Right cardiac atrium (tissue), 5 donors: ENCODE results near the gene MICB. TPM values are rescaled to one million over a fixed set of nuclear protein-coding genes. Genes with fewer than 3 reads are reported as not detected.
"Not testable (repeated sequence)": the region's sequence is repeated elsewhere in the genome, so short reads cannot be mapped to it uniquely, and the experiment has no call there.

Experiments
- ATAC-seq, 2 donors: fragments of 200-7000 bp; cut with Tn5 transposase; one replicate each; pipeline versions ENCODE4 v1.8.0 to v1.9.1; 2020; ENCODE audit warnings: moderate library complexity in 2 of 2, mild to moderate bottlenecking in 1 of 2
- DNase-seq, 3 donors: peaks; one replicate each; pipeline ENCODE4 v3.0.0-alpha.2; 2020
- H3K27ac ChIP-seq: one replicate; pipeline ENCODE4 v1.5.1; 2013; ENCODE audit warnings: mild to moderate bottlenecking, low read length, control low read depth, moderate library complexity
- H3K27me3 ChIP-seq: one replicate; pipeline ENCODE4 v1.6.1; 2013; ENCODE audit not compliant: control insufficient read depth, insufficient read depth
- H3K4me1 ChIP-seq: one replicate; pipeline ENCODE4 v1.6.1; 2013; ENCODE audit warnings: low read length; ENCODE audit not compliant: control insufficient read depth, insufficient read depth
- H3K4me3 ChIP-seq: one replicate; pipeline ENCODE4 v1.5.1; 2013; ENCODE audit warnings: low read length, control low read depth
- H3K9me3 ChIP-seq: one replicate; pipeline ENCODE4 v1.6.1; 2013; ENCODE audit warnings: low read length; ENCODE audit not compliant: control insufficient read depth
- WGBS: extraction: QIAGEN DNeasy Blood & Tissue Kit; methylation state at CpG from one replicate; pipeline ENCODE4 v1.1.7; 2013; 5-methylcytosine and 5-hydroxymethylcytosine counted together
- intact Hi-C, 4 donors: fragments of 100-400 bp; cut with DNase I; formaldehyde crosslinking; loops; one replicate each; pipeline versions ENCODE4 v1.11.0 to v1.14.0; 2022 to 2023
- long read RNA-seq, 4 donors: library from polyadenylated mRNA; unstranded; transcript quantifications; one replicate each; pipeline ENCODE4 v2.0.0, GENCODE V29; 2020 to 2021
- polyA plus RNA-seq: library from polyadenylated mRNA; stranded (reverse); fragments of 200-250 nt; gene quantifications from one replicate; pipeline ENCODE4 v1.2.3, GENCODE V29; 2013
- total RNA-seq, 4 donors: library from RNA; stranded (reverse); fragmentation: NEBNext Ultra II Directional; extraction: Animal tissue kit (Norgen Biotek cat#: 25700); gene quantifications; one replicate each; pipeline ENCODE4 v1.2.1, GENCODE V29; 2021
- donor health status: healthy with polysubstance abuse.
- donor health status: DM: no; HTN: yes; CAD: no.
- donor health status: DM: no; HTN: no; CAD: no.
- donor health status: DM: no; HTN: yes; CAD: no; lungs with severe emphysema.
- donor health status: DM: yes; HTN: yes; CAD: no.

Gene MICB
- 1 to 10 TPM; 1.6 to 1.8 (median 1.6) TPM for total RNA-seq
- 1.2 TPM for polyA plus RNA-seq
- long read RNA-seq, donor 1, partial matches to known transcripts, result 0 of 1 reads
- long read RNA-seq, donor 1, other reads (novel, unspliced or antisense), result 0 of 1 reads
- long read RNA-seq, donor 2, result 0 reads
- long read RNA-seq, donor 3, partial matches to known transcripts, result 1 of 4 reads
- long read RNA-seq, donor 3, other reads (novel, unspliced or antisense), result 0 of 4 reads
- long read RNA-seq, donor 4, result 0 reads

DNA sequence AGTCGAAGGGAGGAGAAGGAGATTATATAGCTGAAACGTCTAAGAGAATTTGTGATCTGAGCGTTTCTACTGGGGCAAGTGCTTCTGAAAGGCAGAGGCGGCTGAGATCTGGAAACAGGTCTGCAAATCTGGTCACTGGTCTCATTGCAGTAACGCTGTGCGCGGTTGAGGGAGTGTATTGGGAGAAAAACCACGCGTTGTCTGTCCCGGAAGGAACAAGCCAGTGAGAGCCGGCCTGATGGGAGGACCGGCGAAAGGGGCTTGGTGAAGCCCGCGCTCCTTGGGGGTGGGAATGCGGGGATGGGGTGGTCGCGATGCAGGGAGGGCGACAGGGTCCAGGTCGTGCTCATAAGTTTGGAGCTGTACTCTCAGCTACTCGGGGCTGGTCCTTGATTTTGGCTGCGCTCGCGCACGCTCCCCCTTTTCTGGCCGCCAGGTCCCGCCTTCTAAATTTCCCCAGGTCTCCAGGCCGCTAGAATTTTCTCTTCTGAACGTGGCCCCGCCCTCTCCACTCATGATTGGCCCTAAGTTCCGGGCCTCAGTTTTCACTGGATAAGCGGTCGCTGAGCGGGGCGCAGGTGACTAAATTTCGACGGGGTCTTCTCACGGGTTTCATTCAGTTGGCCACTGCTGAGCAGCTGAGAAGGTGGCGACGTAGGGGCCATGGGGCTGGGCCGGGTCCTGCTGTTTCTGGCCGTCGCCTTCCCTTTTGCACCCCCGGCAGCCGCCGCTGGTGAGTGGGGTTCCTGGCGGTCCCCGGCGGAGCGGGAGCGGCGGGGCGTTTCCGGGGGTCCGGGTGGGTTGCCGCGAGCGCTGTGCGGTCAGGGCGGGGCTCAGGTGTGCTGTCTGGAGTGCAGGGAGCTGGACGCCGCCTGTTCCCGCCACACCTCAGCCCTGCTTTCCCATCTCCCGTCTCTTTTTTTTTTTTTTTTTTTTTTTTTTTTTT, at the start of gene MICB:
MICB (plus strand) TSS at position 615 of the 946 bp plus-strand sequence; CDS start at position 664, 49 bp downstream.
- ATAC-seq (peak; percentile 79 to 81), DNase-seq (peak; percentile 76 to 91 (median 86))
- Histone ChIP-seq H3K4me1 (no peaks in the 10 kb centered on the region), H3K9me3 (no peaks in the 10 kb centered on the region), H3K27me3 (no peaks in the 10 kb centered on the region), H3K27ac (peak within 1 kb of the TSS; percentile 19), H3K4me3 (peak within 1 kb of the TSS; percentile 92)
- intact Hi-C loops, result no loop called here
- WGBS, result 1% methylated on average over 64 of the region's 64 CpGs

DNA sequence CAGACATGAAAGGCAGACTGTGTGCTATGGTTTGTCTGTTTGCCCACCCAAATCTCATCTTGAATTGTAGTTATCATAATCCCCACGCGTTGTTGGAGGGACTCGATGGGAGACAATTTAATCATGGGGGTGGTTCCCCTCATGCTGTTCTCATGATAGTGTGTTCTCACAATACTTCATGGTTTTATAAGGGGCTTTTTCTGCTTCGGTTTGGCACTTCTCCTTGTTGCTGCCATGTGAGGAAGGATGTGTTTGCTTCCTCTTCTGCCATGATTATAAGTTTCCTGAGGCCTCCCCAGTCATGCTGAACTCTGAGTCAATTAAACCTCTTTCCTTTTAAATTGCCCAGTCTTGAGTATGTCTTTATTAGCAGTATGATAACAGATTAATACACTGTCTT, 47.2 kb upstream of the MICB start:
- DNase-seq, result no peak
- 53% methylated on average over 4 of the region's 4 CpGs for WGBS
- Histone ChIP-seq H3K27me3 (no peaks in the 10 kb centered on the region), H3K27ac (no peak overlapping the region), H3K9me3 (no peaks in the 10 kb centered on the region), H3K4me1 (no peaks in the 10 kb centered on the region), H3K4me3 (no peak overlapping the region)
- intact Hi-C loops, result no loop called here
- no peak for ATAC-seq

DNA sequence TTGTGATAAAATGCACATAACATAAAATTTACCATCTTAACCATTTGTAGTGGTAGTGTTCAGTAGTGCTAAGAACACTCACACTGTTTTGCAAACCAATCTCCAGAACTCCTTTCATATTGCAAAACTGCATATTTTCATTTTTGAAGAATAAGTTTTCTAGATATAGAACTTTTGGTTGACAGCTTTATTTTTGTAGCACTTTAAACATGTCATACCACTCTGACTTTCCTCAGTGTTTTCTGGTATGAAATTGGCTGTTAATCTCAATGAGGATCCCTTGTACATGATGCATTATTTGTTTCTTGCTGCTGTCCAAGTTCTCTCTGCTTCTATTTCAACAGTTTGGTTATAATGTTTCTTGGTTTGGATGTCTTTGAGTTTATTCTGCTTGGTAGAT, 45.1 kb upstream of the MICB start:
- no peak for DNase-seq
- Histone ChIP-seq H3K27ac (no peak overlapping the region), H3K9me3 (no peaks in the 10 kb centered on the region), H3K27me3 (no peaks in the 10 kb centered on the region), H3K4me1 (no peaks in the 10 kb centered on the region), H3K4me3 (no peak overlapping the region)
- ATAC-seq, result no peak
- intact Hi-C loops, result no loop called here

DNA sequence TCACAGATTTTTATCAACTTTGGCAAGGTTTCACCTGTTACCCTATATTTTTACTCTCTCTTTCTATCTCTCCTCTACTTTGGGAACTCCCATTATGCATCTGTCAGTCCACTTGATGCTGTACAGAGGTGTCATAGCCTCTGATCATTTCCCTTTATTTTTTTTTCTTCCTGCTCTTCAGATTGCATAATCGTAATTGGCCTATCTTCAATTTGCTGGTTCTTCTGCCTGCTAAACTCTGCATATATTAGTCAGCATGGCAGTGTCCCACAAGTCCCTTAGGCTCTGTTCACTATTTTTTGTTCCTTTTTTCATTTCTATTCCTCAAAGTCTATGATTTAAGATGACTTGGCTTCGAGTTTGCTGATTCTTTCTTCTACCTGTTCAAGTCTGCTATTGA, 44.7 kb upstream of the MICB start:
- H3K4me1 ChIP-seq, result no peaks in the 10 kb centered on the region
- H3K4me3 ChIP-seq, result no peak overlapping the region
- ATAC-seq (no peak), DNase-seq (no peak)
- H3K27ac ChIP-seq, result no peak overlapping the region
- intact Hi-C loops, result no loop called here
- 72% methylated on average over 2 of the region's 2 CpGs for WGBS
- H3K27me3 ChIP-seq, result no peaks in the 10 kb centered on the region
- H3K9me3 ChIP-seq, result no peaks in the 10 kb centered on the region

DNA sequence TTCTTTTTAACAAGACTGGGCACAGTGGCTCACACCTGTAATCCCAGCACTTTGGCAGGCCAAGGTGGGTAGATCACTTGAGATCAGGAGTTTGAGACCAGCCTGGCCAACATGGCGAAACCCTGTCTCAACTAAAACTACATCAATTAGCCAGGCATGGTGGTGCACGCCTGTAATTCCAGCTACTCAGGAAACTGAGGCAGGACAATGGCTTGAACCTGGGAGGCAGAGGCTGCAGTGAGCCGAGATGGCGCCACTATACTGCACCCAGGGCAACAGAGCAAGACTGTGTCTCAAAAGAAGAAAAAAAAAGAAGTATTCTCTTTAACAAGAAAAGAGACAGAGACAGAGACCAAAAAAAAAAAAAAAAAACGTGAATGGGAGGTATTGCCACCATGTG, 38.1 kb upstream of the MICB start:
- H3K27me3 ChIP-seq, H3K4me1 ChIP-seq, H3K4me3 ChIP-seq, DNase-seq, intact Hi-C loops, ATAC-seq, H3K27ac ChIP-seq, H3K9me3 ChIP-seq: not testable (repeated sequence)
- 83% methylated on average over 5 of the region's 5 CpGs for WGBS

DNA sequence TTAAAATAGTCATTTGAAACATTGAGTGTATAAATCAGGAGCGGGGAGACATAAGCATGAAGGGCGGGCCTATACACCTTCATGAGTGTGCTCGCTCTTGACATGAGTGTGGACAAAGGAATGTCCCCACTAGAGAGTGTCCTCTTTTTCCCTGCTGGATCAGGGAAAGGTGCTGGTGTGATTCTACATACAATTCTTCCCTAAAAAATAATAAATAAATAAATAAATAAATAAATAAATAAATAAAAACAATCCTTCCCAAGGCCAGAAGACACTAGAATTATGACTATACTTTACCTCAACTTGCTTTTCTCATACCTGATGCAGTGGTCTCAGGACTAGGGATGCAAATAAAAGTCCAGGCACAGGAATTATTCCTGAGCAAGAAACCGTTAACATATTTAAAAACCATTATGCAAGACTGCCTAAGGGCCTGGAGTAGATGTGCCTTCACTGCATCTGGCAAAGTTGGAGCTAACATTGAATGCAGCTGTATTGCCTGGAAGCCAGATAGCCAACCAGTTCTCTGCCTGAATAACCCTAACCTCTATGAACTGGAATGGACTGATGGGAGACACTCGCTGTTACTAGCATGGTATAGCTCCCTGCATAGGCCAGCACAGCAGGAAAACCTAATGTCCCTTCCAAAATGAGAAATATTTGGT, 37.5 kb upstream of the MICB start:
- H3K9me3 ChIP-seq, result no peaks in the 10 kb centered on the region
- 98% methylated on average over 5 of the region's 5 CpGs for WGBS
- ATAC-seq (no peak), DNase-seq (no peak)
- no peaks in the 10 kb centered on the region for H3K4me1 ChIP-seq
- H3K27ac ChIP-seq, result no peak overlapping the region
- intact Hi-C loops, result no loop called here
- no peaks in the 10 kb centered on the region for H3K27me3 ChIP-seq
- no peak overlapping the region for H3K4me3 ChIP-seq

DNA sequence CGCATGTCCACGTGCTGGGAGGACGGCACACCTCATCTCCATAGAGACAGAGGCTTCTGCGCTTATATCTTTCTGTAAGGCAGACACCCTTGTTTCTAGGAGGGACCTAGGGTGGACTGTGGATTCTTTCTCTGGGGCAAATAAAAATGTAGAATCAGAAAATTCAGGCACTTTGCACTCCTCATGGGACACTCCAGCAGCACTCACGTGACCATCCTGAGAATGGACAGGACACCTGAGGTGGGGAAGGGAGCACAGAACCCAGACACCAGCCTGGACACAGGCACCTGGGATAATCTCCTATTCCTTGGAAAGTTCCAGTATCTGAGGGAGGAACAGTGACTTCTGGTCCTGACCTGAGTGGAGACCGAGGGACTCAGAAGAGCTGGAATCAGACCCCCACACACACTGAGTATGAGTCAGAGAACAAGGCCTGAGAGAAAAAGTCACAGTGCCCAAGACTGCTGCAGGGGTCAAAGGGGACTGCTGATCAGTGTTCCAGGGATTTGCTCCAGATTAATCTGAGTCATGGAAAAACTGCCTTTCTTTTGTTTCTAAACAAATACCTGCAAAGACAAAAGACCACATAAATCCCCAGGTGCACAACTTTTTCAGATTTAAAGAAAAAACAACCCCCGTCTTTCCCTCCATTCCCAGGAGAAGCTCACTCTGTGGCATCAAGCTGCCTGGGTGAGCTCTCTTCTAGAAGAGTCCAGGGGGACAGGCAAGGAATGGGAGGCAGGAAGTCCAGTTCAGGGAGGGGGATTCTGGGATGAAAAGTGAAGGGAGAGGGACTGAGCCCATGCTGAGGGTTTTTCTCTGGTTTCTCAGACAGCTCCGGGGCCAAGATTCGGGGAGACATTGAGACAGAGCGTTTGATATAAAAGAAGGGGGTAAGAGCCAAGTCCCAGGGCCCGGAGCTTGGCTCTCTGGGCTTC, 35.6 kb upstream of the MICB start:
- Histone ChIP-seq H3K27me3 (no peaks in the 10 kb centered on the region), H3K9me3 (no peaks in the 10 kb centered on the region), H3K4me1 (no peaks in the 10 kb centered on the region), H3K4me3 (peak overlapping the region; percentile 74), H3K27ac (peak overlapping the region; percentile 68)
- intact Hi-C loops, result no loop called here
- ATAC-seq (peak in 1 of 2 donors; percentile 58), DNase-seq (no peak)
- 53% methylated on average over 11 of the region's 11 CpGs for WGBS

DNA sequence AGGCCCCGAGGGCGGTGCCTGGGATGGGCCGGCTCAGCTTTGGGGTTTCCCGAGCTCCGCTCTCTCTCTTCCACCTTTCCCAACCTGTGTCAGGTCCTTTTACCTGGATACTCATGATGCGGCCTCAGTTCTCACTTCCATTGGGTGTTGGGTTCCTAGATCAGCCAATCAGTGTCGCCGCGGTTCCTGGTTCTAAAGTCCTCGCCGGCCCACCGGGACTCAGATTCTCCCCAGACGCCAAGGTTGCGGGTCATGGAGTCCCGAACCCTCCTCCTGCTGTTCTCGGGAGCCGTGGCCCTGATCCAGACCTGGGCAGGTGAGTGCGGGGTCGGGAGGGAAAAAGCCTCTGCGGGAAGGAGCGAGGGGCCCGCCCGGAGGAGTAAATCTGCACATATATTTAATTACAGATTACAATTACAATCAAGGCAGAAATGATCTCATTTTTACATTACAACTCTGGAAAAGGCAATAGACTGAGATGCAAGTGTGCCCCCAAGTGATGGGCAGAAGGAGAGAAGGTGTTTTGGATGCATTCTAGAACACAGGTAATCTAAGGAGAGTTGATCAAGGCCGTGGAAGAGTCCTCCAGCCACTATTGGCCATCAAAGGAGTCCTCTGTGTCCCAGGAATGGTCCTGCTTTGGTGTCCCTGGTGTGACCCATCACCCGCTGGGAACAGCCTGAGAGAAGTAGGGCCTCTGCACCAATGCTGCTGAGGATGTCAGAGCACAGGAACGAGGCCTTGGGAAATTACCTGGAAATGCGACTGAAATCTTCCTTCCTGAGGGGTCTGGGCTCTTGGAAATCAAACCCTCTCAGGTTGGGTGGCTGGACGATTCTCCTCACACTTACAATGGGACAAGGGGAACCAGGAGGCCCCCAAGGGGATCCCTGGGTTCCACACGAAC, 34.7 kb upstream of the MICB start:
- peak overlapping the region; percentile 68 for H3K27ac ChIP-seq
- DNase-seq (peak; percentile 84 to 92 (median 89)), ATAC-seq (peak; percentile 97)
- no peaks in the 10 kb centered on the region for H3K4me1 ChIP-seq
- peak overlapping the region; percentile 74 for H3K4me3 ChIP-seq
- intact Hi-C loops, result no loop called here
- H3K27me3 ChIP-seq, result no peaks in the 10 kb centered on the region
- 20% methylated on average over 29 of the region's 29 CpGs for WGBS
- no peaks in the 10 kb centered on the region for H3K9me3 ChIP-seq

DNA sequence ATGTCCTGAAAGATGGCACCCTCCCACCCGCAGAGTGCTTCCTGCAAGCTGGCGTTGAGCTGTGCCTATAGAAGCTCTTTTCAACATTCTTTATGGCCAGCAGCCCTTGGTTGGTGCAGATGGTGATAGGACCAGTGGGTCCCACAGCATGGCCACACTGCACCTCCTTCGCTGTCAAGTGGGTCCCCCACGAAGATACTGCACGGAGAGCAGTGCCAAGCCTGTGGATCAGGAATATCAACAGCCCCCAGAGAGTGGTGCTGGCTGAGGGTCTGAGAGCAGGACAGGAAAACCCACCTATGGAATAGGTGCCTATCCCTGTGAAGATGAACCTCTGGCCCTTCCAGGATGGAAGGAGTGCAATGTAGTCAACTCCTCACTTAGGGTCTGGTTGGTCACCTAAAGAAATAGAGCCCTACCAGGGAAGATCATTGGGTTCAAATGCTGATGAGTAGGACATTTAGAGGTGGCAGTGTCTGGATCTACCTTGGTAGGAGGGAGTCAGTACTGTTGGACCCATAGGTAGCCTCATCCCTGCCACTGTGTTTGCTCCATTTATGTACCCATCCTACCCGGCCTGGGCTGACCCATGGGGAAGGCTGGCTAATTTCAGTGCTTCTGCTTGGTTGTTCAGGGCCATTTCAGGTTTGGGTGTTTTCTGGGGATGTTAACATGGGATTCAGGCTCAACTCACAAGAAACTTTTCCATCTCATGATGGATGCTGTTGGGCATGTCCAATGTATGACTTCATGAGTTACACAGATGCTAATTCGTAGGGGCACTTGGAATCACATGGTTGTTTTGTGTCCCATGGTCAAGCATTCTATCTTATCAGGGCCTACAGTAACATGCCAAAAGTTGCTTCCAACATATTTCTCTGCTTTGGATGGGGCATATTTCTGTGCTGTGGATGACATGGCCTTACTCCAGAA, 33.4 kb upstream of the MICB start:
- ATAC-seq, result no peak

More for the DNA sequence above, 33.4 kb upstream of the MICB start:
- Histone ChIP-seq H3K4me1 (no peaks in the 10 kb centered on the region), H3K27me3 (no peaks in the 10 kb centered on the region), H3K4me3 (peak overlapping the region; percentile 74), H3K9me3 (no peaks in the 10 kb centered on the region), H3K27ac (no peak overlapping the region)
- intact Hi-C loops, result no loop called here
- WGBS, result 71% methylated on average over 7 of the region's 7 CpGs
- no peak for DNase-seq
